ENCODE results near the gene ITGB2.

Gene ITGB2

GRCh38 chr21:44920694-44921604, at the start of gene ITGB2:
Gene ITGB2, minus strand, starts transcription at chr21:44920899. Its CDS starts 10,117 bp downstream, at chr21:44910782.
- no peak for DNase-seq

GRCh38 chr21:44969931-44970755, 49.4 kb upstream of the ITGB2 start:
- DNase-seq: no peak

GRCh38 chr21:44969066-44969670, 48.5 kb upstream of the ITGB2 start:
- DNase-seq: no peak

GRCh38 chr21:44967082-44968047, 46.7 kb upstream of the ITGB2 start:
- DNase-seq: no peak

GRCh38 chr21:44966135-44967081, 45.7 kb upstream of the ITGB2 start:
- no peak for DNase-seq

- no peak for DNase-seq
These were observed 44.7 kb upstream of the ITGB2 start for GRCh38 chr21:44965251-44966022.

- DNase-seq: no peak
These were observed 43.7 kb upstream of the ITGB2 start for GRCh38 chr21:44964381-44964780.

GRCh38 chr21:44962403-44962966, 41.8 kb upstream of the ITGB2 start:
- DNase-seq: no peak

GRCh38 chr21:44960141-44961092, 39.7 kb upstream of the ITGB2 start:
- no peak for DNase-seq

GRCh38 chr21:44959376-44960091, 38.8 kb upstream of the ITGB2 start:
- DNase-seq: no peak

- peak; percentile 28 for DNase-seq
These were observed 37.9 kb upstream of the ITGB2 start for GRCh38 chr21:44958471-44959191.

GRCh38 chr21:44957901-44958451, 37.3 kb upstream of the ITGB2 start:
- no peak for DNase-seq

GRCh38 chr21:44957047-44957831, 36.5 kb upstream of the ITGB2 start:
- no peak for DNase-seq

GRCh38 chr21:44956356-44957046, 35.8 kb upstream of the ITGB2 start:
- no peak for DNase-seq

- DNase-seq: no peak
These were observed 35.1 kb upstream of the ITGB2 start for GRCh38 chr21:44955798-44956175.

All from T1000 (cell line).